ENCODE measurements around the gene PSMA8.

- TF ChIP-seq CTCF (IDR thresholded peaks at IDR 0.05) (no peak), POLR2A (IDR thresholded peaks at IDR 0.05) (no peak)
Observed at GRCh38 chr18:26206488-26206887, 72.8 kb downstream of the PSMA8 start.

Data from body of pancreas (tissue), 4 donors.